ENCODE measurements around the gene CARMIL1.

CARMIL1 gene

GRCh38 chr6:25340431-25341202 lies 61.4 kb downstream of the CARMIL1 start:
- DNase-seq = no peak

GRCh38 chr6:25341203-25341552 lies 62.0 kb downstream of the CARMIL1 start:
- no peak for DNase-seq

GRCh38 chr6:25341923-25342619 lies 62.9 kb downstream of the CARMIL1 start:
- DNase-seq = no peak

DNA sequence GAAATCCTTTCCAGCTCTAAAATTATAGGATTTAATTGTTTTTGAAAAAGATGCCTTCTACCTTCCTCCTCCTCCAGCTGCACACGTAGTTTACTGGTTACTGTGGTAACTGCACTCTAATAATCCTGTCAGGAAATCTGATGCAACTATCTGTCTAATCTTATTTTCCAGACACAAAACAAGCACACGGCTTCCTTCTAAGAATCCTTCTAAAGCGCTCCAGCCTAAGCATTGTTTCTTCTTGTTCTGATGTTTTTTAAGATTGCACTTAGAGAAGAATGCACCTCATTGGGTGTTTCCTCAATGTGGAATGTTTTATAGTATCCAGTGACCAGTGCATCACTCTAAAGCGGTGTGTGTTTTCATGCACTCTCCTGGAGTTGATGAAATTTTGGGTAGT lies 63.6 kb downstream of the CARMIL1 start:
- no peak for DNase-seq

DNA sequence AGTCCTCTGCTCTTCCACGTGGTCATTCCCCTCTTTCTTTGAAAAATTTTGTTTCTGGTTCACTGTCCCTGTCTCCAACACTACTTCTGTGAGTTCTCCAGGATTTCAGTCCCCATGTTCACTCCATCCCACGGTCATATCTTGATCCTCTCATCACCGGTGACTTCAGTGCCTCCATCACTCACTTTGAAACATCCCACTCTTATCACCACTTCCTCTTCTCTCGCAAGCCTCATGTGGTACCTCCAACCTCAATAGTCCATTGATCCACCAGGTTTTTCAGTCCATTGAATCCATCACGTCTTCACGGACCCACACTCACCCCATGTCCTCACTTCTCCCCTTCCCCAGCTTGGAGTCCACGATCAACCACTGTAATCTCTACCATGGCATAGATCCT lies 64.8 kb downstream of the CARMIL1 start:
- DNase-seq = no peak

DNA sequence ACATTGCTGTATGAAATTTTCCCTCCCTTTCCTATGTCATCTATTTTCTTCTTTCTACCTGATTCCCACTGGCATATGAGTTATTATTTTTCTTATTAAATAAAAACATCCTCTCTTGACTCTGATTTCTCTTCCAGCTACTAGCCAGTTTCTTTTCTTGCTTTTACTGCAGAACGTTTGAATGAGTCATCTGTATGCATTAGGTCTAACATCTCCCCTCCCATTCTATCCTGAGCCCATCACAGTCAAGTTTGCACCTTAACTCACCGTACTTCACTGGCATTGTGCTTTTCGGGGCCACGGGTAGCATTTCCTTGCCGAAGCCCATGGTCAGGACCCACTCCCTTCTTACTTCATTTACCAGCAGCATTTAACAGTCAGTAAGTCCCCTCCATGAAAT lies 65.7 kb downstream of the CARMIL1 start:
- no peak for DNase-seq

- no peak for DNase-seq
These were observed 66.9 kb downstream of the CARMIL1 start for GRCh38 chr6:25346064-25346463.

DNA sequence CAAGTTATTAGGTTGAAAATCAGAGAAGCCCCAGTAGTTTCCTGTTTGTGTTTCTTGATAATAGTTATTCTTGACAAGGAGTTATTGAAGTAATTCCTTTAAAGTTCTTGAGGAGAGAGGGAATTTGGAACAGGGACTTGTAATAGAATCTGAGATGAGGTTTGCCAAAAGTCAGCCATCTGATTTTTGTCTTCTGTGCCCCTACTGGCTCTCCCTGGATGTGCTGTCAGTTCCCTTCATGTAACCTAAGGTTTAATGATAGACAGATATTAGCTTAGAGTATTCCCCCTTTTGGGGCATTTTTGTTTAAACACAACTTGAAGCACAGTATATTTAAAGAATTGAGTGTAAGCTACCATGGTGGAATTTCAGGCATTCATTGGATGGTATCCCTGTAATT lies 71.4 kb downstream of the CARMIL1 start:
- DNase-seq = no peak

DNA sequence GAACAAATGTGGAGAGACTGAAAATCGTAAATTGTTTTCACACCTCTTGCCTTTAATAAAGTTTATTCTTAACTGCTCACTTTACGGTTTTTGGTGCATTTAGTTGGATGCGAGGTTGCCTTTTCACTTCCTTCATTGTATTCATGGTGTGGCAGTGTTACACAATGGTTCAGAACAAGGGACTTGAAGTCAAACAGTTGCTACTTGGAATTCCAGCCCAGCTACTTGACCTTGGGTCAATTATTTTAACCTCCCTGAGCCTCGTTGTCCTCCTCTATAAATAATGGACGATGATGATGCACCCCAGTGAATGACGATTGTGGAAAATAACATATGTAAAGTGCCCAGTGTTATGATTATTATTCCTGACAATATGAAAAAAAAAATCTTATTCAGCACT lies 72.3 kb downstream of the CARMIL1 start:
- DNase-seq = no peak

- DNase-seq = no peak
These were observed 73.1 kb downstream of the CARMIL1 start for GRCh38 chr6:25352285-25352684.

DNA sequence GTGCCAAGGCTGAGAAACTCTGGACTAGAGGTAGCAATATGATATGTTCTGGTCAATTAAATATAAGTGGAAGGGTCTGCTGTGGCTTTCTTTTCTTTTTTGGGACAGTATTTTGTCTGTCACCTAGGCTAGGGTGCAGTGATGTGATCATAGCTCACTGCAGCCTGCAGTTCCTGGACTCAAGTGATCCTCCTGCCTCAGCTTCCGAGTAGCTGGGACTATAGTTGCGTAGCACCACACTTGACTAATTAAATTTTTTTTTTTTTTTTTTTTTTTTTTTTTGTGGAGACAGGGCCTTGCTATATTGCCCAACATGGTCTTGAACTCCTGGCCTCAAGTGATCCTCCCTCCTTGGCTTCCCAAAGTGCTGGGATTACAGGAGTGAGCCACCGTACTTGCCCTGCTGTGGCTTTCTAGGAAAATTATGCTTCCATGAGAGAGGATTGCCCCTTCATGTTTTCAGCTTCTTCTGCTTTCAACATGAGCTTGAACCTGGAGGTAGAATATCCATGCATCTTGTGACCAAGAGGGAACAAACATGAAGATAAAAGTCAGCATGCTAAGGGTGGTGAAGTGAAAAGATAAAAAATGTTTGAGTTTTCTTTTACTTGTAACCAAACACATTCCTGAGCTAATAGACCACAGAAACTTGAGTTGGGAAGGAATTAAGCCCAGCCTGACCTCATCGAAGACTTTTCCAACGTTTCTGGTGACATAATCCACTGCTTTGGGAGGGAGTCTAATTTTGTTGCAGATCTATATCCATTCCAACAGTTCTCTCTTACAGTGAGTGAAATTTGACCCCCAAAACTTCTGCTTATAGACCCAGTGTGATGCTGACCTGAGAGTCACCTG lies 75.1 kb downstream of the CARMIL1 start:
- DNase-seq = no peak

DNA sequence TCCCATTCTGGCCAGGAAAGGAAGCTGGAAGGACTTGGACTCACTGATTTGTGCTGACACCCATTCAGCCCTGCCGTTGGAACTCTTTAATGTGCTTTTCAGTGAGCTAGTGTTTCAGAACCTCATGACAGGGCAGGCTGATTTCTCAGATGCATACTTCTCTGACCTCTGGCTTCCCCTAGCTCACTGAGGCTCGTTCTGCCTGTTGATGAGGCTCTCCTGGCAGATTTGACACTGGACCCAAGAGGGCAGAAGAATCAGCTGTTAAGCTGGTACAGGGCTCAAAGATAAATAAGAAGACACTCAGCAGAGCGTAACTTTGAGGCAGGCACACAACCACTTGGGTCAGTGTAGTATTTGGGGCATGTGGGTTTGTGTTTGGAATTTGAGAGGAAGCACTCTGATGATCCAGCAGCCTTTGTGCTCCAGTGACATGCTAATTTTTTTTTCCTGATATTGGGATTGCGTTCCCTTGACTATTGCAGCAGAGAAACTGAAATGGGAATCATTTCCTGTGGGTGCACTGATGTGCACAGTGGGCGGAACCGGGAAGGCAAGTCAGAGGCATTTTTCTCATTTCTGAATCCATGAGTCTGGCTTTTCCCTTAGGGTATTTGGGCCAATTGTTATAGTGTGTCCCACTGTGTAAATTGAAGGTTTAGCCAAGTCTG lies 80.2 kb downstream of the CARMIL1 start:
- DNase-seq = no peak

- no peak for DNase-seq
These were observed 80.7 kb downstream of the CARMIL1 start for GRCh38 chr6:25359891-25360290.

DNA sequence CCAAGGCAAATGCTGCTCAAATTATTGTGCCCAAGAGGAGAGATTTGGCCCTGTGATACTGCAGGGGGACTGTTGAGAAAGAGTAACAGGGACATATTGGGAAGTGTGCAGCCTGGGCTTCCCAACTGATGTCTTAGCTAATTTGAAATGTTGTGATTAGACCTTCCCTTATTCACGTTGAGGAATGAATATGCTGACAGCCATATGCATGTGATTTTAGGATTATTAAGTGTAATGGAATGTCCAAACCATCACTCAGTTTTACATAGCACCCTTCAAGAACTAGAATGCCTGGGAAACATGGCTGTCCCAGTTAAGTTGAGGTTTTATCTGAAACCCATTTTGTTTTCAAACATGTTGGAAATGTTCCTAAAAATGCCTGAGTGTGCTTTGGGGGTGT lies 81.4 kb downstream of the CARMIL1 start:
- no peak for DNase-seq

- no peak for DNase-seq
These were observed 84.3 kb downstream of the CARMIL1 start for GRCh38 chr6:25363427-25363826.

GRCh38 chr6:25365154-25365553 lies 86.0 kb downstream of the CARMIL1 start:
- no peak for DNase-seq

DNA sequence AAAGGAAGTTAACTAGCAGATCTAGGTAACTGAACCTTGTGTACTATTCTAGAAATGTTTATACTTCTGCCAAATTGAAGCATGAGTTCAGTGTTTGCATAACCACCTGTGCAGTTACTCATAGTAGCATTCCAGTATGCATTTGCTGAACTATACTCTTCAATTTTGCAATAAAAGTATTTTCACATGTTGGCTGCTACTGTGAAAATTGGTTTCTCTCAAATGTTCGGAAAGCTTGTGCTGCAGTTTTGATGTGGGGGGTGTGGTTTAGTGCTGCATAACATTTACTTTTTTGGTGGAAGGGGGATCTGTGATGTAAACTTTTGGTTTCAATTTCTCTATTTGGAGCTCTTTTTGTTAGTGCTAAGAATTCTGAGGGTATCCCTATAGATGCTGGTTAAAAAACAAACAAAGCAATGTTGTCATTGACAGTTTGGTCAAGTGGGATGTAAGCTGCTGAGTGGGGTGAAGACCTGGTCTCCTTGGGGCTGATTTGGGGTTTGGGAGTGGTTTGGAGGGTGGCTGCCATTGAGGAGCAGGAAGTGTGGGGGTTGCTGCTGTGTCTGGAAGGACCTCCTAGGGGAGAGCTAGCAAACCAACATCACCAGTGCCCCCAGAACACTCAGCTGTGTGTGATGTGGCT lies 87.8 kb downstream of the CARMIL1 start:
- DNase-seq = no peak

DNA sequence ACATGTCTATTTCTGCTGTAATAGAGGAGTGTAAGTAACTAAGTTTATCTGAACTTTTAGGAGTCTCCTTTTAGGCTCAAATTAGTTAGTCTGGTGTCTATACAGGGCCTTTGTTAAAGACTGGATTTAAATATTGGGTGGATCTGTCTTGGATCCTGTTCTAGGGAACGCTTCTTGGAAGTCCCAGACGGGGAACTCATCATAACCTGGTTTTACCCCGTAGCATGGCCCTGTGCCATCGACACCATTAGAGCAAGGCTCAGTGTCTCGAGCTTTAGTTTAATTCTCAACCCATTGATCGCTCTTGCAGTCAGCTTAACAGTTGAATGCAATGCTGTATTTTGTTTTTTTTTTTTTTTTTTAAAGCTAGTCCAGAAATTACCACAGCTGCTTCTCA lies 89.9 kb downstream of the CARMIL1 start:
- DNase-seq = no peak

- DNase-seq = no peak
These were observed 90.4 kb downstream of the CARMIL1 start for GRCh38 chr6:25369433-25370177.

- peak in 1 of 2 donors; percentile 7 for DNase-seq
These were observed 91.2 kb downstream of the CARMIL1 start for GRCh38 chr6:25370178-25371036.

- DNase-seq = no peak
These were observed 91.8 kb downstream of the CARMIL1 start for GRCh38 chr6:25371037-25371347.
